ENCODE results near the gene BID.

Gene BID

GRCh38 chr22:17782621-17783020 is 8.4 kb upstream of the BID start:
- DNase-seq = no peak

- no peak for DNase-seq
These were observed 7.9 kb upstream of the BID start for GRCh38 chr22:17782158-17782557.

GRCh38 chr22:17781319-17782031 is 7.2 kb upstream of the BID start:
- DNase-seq = peak; percentile 64

GRCh38 chr22:17780741-17781318 is 6.6 kb upstream of the BID start:
- DNase-seq = no peak

- no peak for DNase-seq
These were observed 6.0 kb upstream of the BID start for GRCh38 chr22:17780116-17780740.

- DNase-seq = no peak
These were observed 5.2 kb upstream of the BID start for GRCh38 chr22:17779286-17780115.

- DNase-seq = no peak
These were observed 4.2 kb upstream of the BID start for GRCh38 chr22:17778412-17778976.

- no peak for DNase-seq
These were observed 3.4 kb upstream of the BID start for GRCh38 chr22:17777717-17778044.

GRCh38 chr22:17777005-17777716 is 2.9 kb upstream of the BID start:
- DNase-seq = no peak

GRCh38 chr22:17775781-17776465 is 1.7 kb upstream of the BID start:
- DNase-seq = no peak

- DNase-seq = no peak
These were observed 837 bp upstream of the BID start for GRCh38 chr22:17774926-17775685.

GRCh38 chr22:17773606-17774205 is 563 bp downstream of the BID start:
- no peak for DNase-seq

- DNase-seq = no peak
These were observed 1.2 kb downstream of the BID start for GRCh38 chr22:17772958-17773605.

- DNase-seq = no peak
These were observed 1.9 kb downstream of the BID start for GRCh38 chr22:17772249-17772957.

GRCh38 chr22:17770180-17771077 is 3.8 kb downstream of the BID start:
- no peak for DNase-seq

GRCh38 chr22:17769716-17770082 is 4.6 kb downstream of the BID start:
- DNase-seq = no peak

- no peak for DNase-seq
These were observed 5.1 kb downstream of the BID start for GRCh38 chr22:17769013-17769715.
